CD8-positive, alpha-beta memory T cell (primary cell): ENCODE data around the gene PPCS. TPM values are rescaled to one million over a fixed set of nuclear protein-coding genes. Genes with fewer than 3 reads are reported as not detected.

Experiments used
- CTCF ChIA-PET: fragments of 350-600 bp; sonication (Branson Sonifier 250); formaldehyde crosslinking; loops from one replicate; lab custom pipeline; 2021; ENCODE audit warnings: antibody characterized with exemption; lab: Charles Lee
- POLR2A ChIA-PET: fragments of 350-600 bp; sonication (Branson Sonifier 250); formaldehyde crosslinking; loops from one replicate; lab custom pipeline; 2021; ENCODE audit warnings: antibody characterized with exemption; lab: Charles Lee
- DNase-seq, 5 donors: peaks; one replicate each; pipeline versions ENCODE4 v3.0.0 to v3.0.0-alpha.2; 2020 to 2022; ENCODE audit warnings: mixed read lengths in 1 of 5
- H3K27ac ChIP-seq: one replicate; pipeline ENCODE4 v1.7.0; 2013; ENCODE audit warnings: low read depth, mild to moderate bottlenecking, low read length, moderate library complexity
- H3K27me3 ChIP-seq: 2 replicates; pipeline ENCODE4 v1.7.0; 2013; ENCODE audit warnings: low read length, mild to moderate bottlenecking; ENCODE audit not compliant: insufficient read depth, poor library complexity, severe bottlenecking
- H3K36me3 ChIP-seq: 2 replicates; pipeline ENCODE4 v1.7.0; 2013; ENCODE audit warnings: mild to moderate bottlenecking, low read length, moderate library complexity; ENCODE audit not compliant: insufficient read depth
- H3K4me1 ChIP-seq: 2 replicates; pipeline ENCODE4 v1.7.0; 2013; ENCODE audit warnings: mild to moderate bottlenecking, low read length, moderate library complexity; ENCODE audit not compliant: insufficient read depth
- H3K4me3 ChIP-seq: 2 replicates; pipeline ENCODE4 v1.7.0; 2013; ENCODE audit warnings: mild to moderate bottlenecking, low read length
- H3K9me3 ChIP-seq: 2 replicates; pipeline ENCODE4 v1.7.0; 2013; ENCODE audit warnings: mild to moderate bottlenecking, low read length
- H3K27ac Mint-ChIP-seq, 8 donors: one replicate each; pipeline ENCODE4 v1.8.0; 2020 to 2021; ENCODE audit warnings: mixed read lengths in 8 of 8, mild to moderate bottlenecking in 6 of 8, inconsistent platforms in 3 of 8, moderate library complexity in 3 of 8
- H3K27me3 Mint-ChIP-seq, 2 donors: one replicate each; pipeline ENCODE4 v1.8.0; 2020 to 2021; ENCODE audit warnings: mixed read lengths in 2 of 2, mild to moderate bottlenecking in 1 of 2, moderate library complexity in 1 of 2
- H3K36me3 Mint-ChIP-seq, 3 donors: one replicate each; pipeline ENCODE4 v1.8.0; 2020 to 2021; ENCODE audit warnings: mixed read lengths in 3 of 3, inconsistent platforms in 1 of 3, mild to moderate bottlenecking in 1 of 3
- H3K4me1 Mint-ChIP-seq, 3 donors: one replicate each; pipeline ENCODE4 v1.8.0; 2020 to 2021; ENCODE audit warnings: mixed read lengths in 3 of 3, inconsistent platforms in 1 of 3, mild to moderate bottlenecking in 1 of 3
- H3K4me3 Mint-ChIP-seq, 7 donors: one replicate each; pipeline ENCODE4 v1.8.0; 2020 to 2021; ENCODE audit warnings: mixed read lengths in 7 of 7, mild to moderate bottlenecking in 6 of 7, moderate library complexity in 4 of 7, inconsistent platforms in 2 of 7
- H3K9me3 Mint-ChIP-seq, 5 donors: one replicate each; pipeline ENCODE4 v1.8.0; 2020 to 2022; ENCODE audit warnings: mixed read lengths in 5 of 5, mild to moderate bottlenecking in 3 of 5, moderate library complexity in 2 of 5, inconsistent platforms in 1 of 5
- polyA plus RNA-seq: library from polyadenylated mRNA; unstranded; fragments of 300-500 nt; fragmentation: Illumina TruSeq; gene quantifications from one replicate; pipeline ENCODE4 v1.2.3, GENCODE V29; 2021
- total RNA-seq, 2 experiments: library from RNA; stranded (reverse); gene quantifications; one replicate each; pipeline ENCODE4 v1.2.3, GENCODE V29; 2021

Gene PPCS
- total and polyA plus RNA-seq, 3 experiments from 2014 or later: 45.3 to 113 (median 45.7) TPM

DNA sequence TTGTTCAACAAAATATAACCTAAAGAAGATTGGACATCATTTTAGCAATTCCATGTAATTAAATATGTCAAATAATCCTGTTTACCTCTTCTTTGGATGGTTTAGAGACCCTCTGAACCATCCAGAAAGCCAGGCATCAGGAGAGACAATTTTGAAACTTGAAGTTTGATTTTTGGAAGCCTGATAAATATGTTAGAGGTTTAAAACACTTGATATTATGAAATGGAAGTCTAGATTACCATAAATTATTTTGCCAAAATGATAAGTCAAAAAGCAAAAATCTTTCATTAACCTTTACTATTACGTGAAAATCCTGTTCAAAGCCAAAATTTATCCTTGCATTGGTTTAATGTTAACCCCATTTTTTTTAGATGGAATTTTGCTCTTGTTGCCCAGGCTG is 50.2 kb downstream of the PPCS start:
- Histone ChIP-seq H3K36me3 (no peaks in the 10 kb centered on the region), H3K27ac (no peak overlapping the region), H3K9me3 (no peaks in the 10 kb centered on the region), H3K4me1 (no peaks in the 10 kb centered on the region), H3K27me3 (no peaks in the 10 kb centered on the region), H3K4me3 (no peak overlapping the region)
- ChIA-PET POLR2A (no interaction called here), CTCF (interaction anchor here (0.8 kb wide), 1 partner anchor 13 kb away, joined by 3 read pairs; no protein-coding TSS in a partner anchor)
- Mint-ChIP-seq H3K27ac (no peak overlapping the region), H3K9me3 (peaks cover 43 to 77% (median 73%) of the 10 kb centered on the region in 5 donors), H3K4me3 (no peak overlapping the region), H3K4me1 (no peaks in the 10 kb centered on the region), H3K36me3 (peaks cover 28 to 81% (median 64%) of the 10 kb centered on the region in 3 donors), H3K27me3 (peaks cover 0 to 2% of the 10 kb centered on the region in 2 donors)
- DNase-seq: no peak

Other genes with a start within 250 kb of the PPCS start
- gene FOXJ3, start 121.3 kb upstream of the PPCS start, total RNA-seq: 10 to 100 TPM; 48.0 to 48.3 TPM
- gene FOXJ3, start 121.3 kb upstream of the PPCS start, polyA plus RNA-seq: 35.7 TPM
- 1 to 10 TPM; 1.4 to 2.0 TPM for gene RIMKLA, start 75.8 kb upstream of the PPCS start, total RNA-seq
- 0.24 TPM for gene RIMKLA, start 75.8 kb upstream of the PPCS start, polyA plus RNA-seq
- under 1 TPM; 0.69 to 0.85 TPM for gene ZMYND12, start 521 bp upstream of the PPCS start, total RNA-seq
- gene ZMYND12, start 521 bp upstream of the PPCS start, polyA plus RNA-seq: not detected
- 1 to 10 TPM; 1.5 to 1.9 TPM for gene CCDC30, start 6.7 kb downstream of the PPCS start, total RNA-seq
- gene CCDC30, start 6.7 kb downstream of the PPCS start, polyA plus RNA-seq: 0.58 TPM
- 100 to 1,000 TPM in 1 of 2 experiments, 10 to 100 TPM in 1; 95.9 to 117 TPM for gene PPIH, start 201.9 kb downstream of the PPCS start, total RNA-seq
- 82.0 TPM for gene PPIH, start 201.9 kb downstream of the PPCS start, polyA plus RNA-seq
- gene YBX1, start 225.9 kb downstream of the PPCS start, total RNA-seq: 1,000 to 10,000 TPM; 1,366 to 1,379 TPM
- gene YBX1, start 225.9 kb downstream of the PPCS start, polyA plus RNA-seq: 99.0 TPM